Spleen (tissue), 7 donors: ENCODE results near the gene GALNT8.

Source experiments
- POLR2AphosphoS5 ChIP-seq, 3 donors: sonication (generic); formaldehyde crosslinking; IDR thresholded peaks; one replicate each; pipeline ENCODE4 v1.5.1; 2017; ENCODE audit warnings: antibody characterized with exemption in 3 of 3
- TF ChIP-seq, protein P1 (sequence below), 11 experiments: fragments of 200-600 bp in 7 of 11; fragments of 450-650 bp in 4 of 11; sonication (generic) in 4 of 11; IDR thresholded peaks in 8 of 11; conservative IDR thresholded peaks in 3 of 11; 1 replicate in 7 of 11; 2 replicates in 4 of 11; pipeline versions ENCODE4 v1.4.0 to v1.8.0; 2016 to 2021; ENCODE audit warnings: antibody characterized with exemption in 11 of 11, inconsistent platforms in 4 of 11, mild to moderate bottlenecking in 1 of 11
- donor health status: DM: no; HTN: no; CAD: no; lungs with moderate emphysema.
- donor health status: DM: no; HTN: no; CAD: no.
- donor health status: DM: no; HTN: no; CAD: no.

DNA sequence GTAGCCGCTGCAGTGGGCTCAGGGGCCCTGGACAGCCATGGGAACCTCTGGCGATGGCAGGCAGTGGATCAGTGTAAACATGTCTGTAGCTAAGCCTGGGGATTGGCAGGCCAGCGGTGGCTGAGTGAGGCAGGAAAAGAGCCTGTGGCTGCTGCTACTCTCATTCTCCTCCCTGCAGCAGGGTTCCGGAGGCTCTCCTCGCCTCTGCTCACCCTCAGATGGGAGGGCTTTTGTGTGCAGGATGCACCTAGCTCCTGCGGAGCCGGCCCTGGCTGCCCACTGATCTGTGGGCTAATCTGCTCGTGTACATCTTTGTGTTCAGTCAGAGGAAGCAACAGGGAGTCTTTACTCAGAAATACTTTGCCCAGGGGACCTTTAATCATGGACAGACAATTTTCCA is 59.5 kb downstream of the GALNT8 start:
- TF ChIP-seq, protein P1, sequence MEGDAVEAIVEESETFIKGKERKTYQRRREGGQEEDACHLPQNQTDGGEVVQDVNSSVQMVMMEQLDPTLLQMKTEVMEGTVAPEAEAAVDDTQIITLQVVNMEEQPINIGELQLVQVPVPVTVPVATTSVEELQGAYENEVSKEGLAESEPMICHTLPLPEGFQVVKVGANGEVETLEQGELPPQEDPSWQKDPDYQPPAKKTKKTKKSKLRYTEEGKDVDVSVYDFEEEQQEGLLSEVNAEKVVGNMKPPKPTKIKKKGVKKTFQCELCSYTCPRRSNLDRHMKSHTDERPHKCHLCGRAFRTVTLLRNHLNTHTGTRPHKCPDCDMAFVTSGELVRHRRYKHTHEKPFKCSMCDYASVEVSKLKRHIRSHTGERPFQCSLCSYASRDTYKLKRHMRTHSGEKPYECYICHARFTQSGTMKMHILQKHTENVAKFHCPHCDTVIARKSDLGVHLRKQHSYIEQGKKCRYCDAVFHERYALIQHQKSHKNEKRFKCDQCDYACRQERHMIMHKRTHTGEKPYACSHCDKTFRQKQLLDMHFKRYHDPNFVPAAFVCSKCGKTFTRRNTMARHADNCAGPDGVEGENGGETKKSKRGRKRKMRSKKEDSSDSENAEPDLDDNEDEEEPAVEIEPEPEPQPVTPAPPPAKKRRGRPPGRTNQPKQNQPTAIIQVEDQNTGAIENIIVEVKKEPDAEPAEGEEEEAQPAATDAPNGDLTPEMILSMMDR (IDR thresholded peaks at IDR 0.05 in 8 of 11, conservative IDR thresholded peaks at IDR 0.05 in 3 of 11), result no peak
- TF ChIP-seq POLR2AphosphoS5 (IDR thresholded peaks at IDR 0.05), result no peak
